K562 (cell line): ENCODE data around the gene GLRA1. TPM values are rescaled to one million over a fixed set of nuclear protein-coding genes. Genes with fewer than 3 reads are reported as not detected.

Source experiments
- ATAC-seq: fragments of 200-7000 bp; cut with Tn5 transposase; 3 replicates; pipeline ENCODE4 v1.9.1; 2020; ENCODE audit warnings: moderate library complexity
- BruUV-seq: library from RNA; stranded (reverse); fragments of 400-500 nt; replicated peaks from 2 replicates; lab custom pipeline; 2021; lab: Mats Ljungman, UMichigan
- CTCF ChIA-PET: fragments of 300-600 bp; formaldehyde crosslinking; extraction: SDS; loops from one replicate; lab custom pipeline; 2021; ENCODE audit warnings: low intra/inter-chr PET ratio; lab: Yijun Ruan, JAX
- POLR2A ChIA-PET: fragments of 300-600, 350-650 bp; sonication (Branson Sonifier 250); formaldehyde crosslinking; extraction: SDS; loops from one replicate; lab custom pipeline; 2021; ENCODE audit warnings: antibody characterized with exemption, inconsistent platforms; lab: Yijun Ruan, JAX
- DNase-seq, 4 experiments: peaks; one replicate each; pipeline versions ENCODE4 v3.0.0 to v3.0.0-alpha.2; 2011 to 2018; ENCODE audit warnings: low spot score in 3 of 4, mixed read lengths in 3 of 4; ENCODE audit errors: extremely low read depth in 1 of 4
- FAIRE-seq: peaks from 2 replicates; lab custom pipeline; 2011; peaks lifted over from hg19 to GRCh38; lab: Jason Lieb, UNC
- H2AFZ ChIP-seq: 2 replicates; pipeline ENCODE4 v1.6.0; 2011; ENCODE audit warnings: low read depth, low read length, control low read depth, inconsistent platforms
- H3K27ac ChIP-seq: fragments of 200-600 bp; 3 replicates; pipeline ENCODE4 v1.8.0; 2011; ENCODE audit warnings: low read depth, mild to moderate bottlenecking, control low read depth, inconsistent platforms, low read length, moderate library complexity, mixed read lengths; ENCODE audit errors: extremely low read depth
- H3K27me3 ChIP-seq, 2 experiments: fragments of 300-600 bp in 1 of 2; 2 replicates in 1 of 2; 3 replicates in 1 of 2; pipeline versions ENCODE4 v1.6.0 to v1.8.0; 2011; ENCODE audit warnings: inconsistent platforms in 2 of 2, low read length in 2 of 2, mild to moderate bottlenecking in 1 of 2, mixed read lengths in 1 of 2, moderate library complexity in 1 of 2; ENCODE audit not compliant: control insufficient read depth in 2 of 2, insufficient read depth in 2 of 2
- H3K36me3 ChIP-seq: fragments of 300-600 bp; 3 replicates; pipeline ENCODE4 v1.8.0; 2011; ENCODE audit warnings: mild to moderate bottlenecking, low read length, inconsistent platforms; ENCODE audit not compliant: control insufficient read depth, insufficient read depth
- H3K4me1 ChIP-seq, 2 experiments: fragments of 200-600 bp in 1 of 2; replicated peaks in 1 of 2; 2 replicates in 1 of 2; 3 replicates in 1 of 2; pipeline versions ENCODE4 v1.5.1 to v1.8.0; 2011; ENCODE audit warnings: inconsistent platforms in 2 of 2, low read length in 2 of 2, mild to moderate bottlenecking in 1 of 2, mixed read lengths in 1 of 2, moderate library complexity in 1 of 2; ENCODE audit not compliant: control insufficient read depth in 2 of 2, insufficient read depth in 2 of 2
- H3K4me2 ChIP-seq: 2 replicates; pipeline ENCODE4 v1.6.1; 2011; ENCODE audit warnings: low read length, control low read depth, inconsistent platforms, mixed read lengths; ENCODE audit not compliant: insufficient read depth
- H3K4me3 ChIP-seq: fragments of 200-600 bp; sonication (generic), shearing (Covaris generic); 2 replicates; pipeline ENCODE4 v1.5.1; 2016; ENCODE audit warnings: control low read depth, inconsistent platforms
- H3K79me2 ChIP-seq: fragments of 200-600 bp; 3 replicates; pipeline ENCODE4 v1.8.0; 2011; ENCODE audit warnings: low read length, inconsistent platforms; ENCODE audit not compliant: control insufficient read depth, insufficient read depth
- H3K9ac ChIP-seq, 2 experiments: 2 replicates each; pipeline versions ENCODE4 v1.6.0 to v1.6.1; 2011; ENCODE audit warnings: low read depth in 2 of 2, low read length in 2 of 2, control low read depth in 1 of 2, inconsistent platforms in 1 of 2, mild to moderate bottlenecking in 1 of 2, mixed read lengths in 1 of 2; ENCODE audit not compliant: insufficient read depth in 1 of 2
- H3K9me1 ChIP-seq: one replicate; pipeline ENCODE4 v1.6.0; 2011; ENCODE audit warnings: inconsistent platforms, mild to moderate bottlenecking, low read length, moderate library complexity; ENCODE audit not compliant: control insufficient read depth, insufficient read depth
- H3K9me3 ChIP-seq: replicated peaks from 2 replicates; pipeline ENCODE4 v1.5.1; 2011; ENCODE audit warnings: low read depth, low read length, inconsistent platforms; ENCODE audit not compliant: control insufficient read depth, insufficient read depth
- H4K20me1 ChIP-seq: replicated peaks from 2 replicates; pipeline ENCODE4 v1.6.1; 2011; ENCODE audit warnings: low read length, inconsistent platforms, mixed read lengths; ENCODE audit not compliant: control insufficient read depth, insufficient read depth
- ARID1B ChIP-seq: fragments of 450-650 bp; IDR thresholded peaks from 2 replicates; pipeline ENCODE4 v1.6.1; 2016; ENCODE audit warnings: antibody characterized with exemption, mild to moderate bottlenecking, inconsistent platforms
- C11orf30 ChIP-seq: fragments of 450-650 bp; IDR thresholded peaks from 2 replicates; pipeline ENCODE4 v1.6.1; 2016; ENCODE audit warnings: low read depth, mild to moderate bottlenecking
- MCM7 ChIP-seq, 2 experiments: fragments of 450-650 bp; IDR thresholded peaks; 2 replicates each; pipeline ENCODE4 v1.6.1; 2016 to 2018
- PHF20 ChIP-seq: fragments of 450-650 bp; IDR thresholded peaks from 2 replicates; pipeline ENCODE4 v1.6.1; 2018; ENCODE audit not compliant: partially characterized antibody
- SAFB ChIP-seq: fragments of 200-400 bp; formaldehyde crosslinking; IDR thresholded peaks from 2 replicates; pipeline ENCODE4 v1.6.1; 2017; ENCODE audit warnings: low read depth, low read length, borderline replicate concordance
- ZBTB49 ChIP-seq: sonication (generic); formaldehyde crosslinking; IDR thresholded peaks from 2 replicates; pipeline ENCODE4 v1.8.0; 2022; ENCODE audit warnings: missing genetic modification reagents, mild to moderate bottlenecking, borderline replicate concordance
- WGBS: fragments of 100-300 bp; shearing (Covaris generic); methylation state at CpG from one replicate; pipeline ENCODE4 v1.1.6; 2016; ENCODE audit warnings: low coverage, mixed read lengths; ENCODE audit not compliant: insufficient coverage; ENCODE audit errors: missing lambda C conversion rate; 5-methylcytosine and 5-hydroxymethylcytosine counted together
- in situ Hi-C: fragments of 300-500 bp; cut with MboI; formaldehyde crosslinking; loops from 4 replicates; pipeline ENCODE4 v1.15.0; 2018; ENCODE audit warnings: inconsistent platforms, mixed read lengths
- intact Hi-C: fragments of 100-400 bp; cut with micrococcal nuclease; formaldehyde crosslinking; loops from 2 replicates; pipeline ENCODE4 v1.14.2; 2022
- polyA plus RNA-seq, 8 experiments: library from polyadenylated mRNA; depleted of rRNA in 4 of 8; stranded (reverse) in 5 of 8; unstranded in 3 of 8; fragments of >200 nt; fragmentation: Nextera tagmentation in 2 of 8; fragmentation: Illumina TruSeq in 1 of 8; extraction: Ambion mirVana in 2 of 8; extraction: Trizol in 1 of 8; gene quantifications; 2 replicates each; pipeline versions ENCODE4 v1.2.1 to v1.2.3, GENCODE V29; 2011 to 2014; ENCODE audit warnings: inconsistent platforms in 1 of 8, missing spikeins in 1 of 8
- total RNA-seq, 7 experiments: library from RNA; depleted of rRNA in 6 of 7; stranded (reverse); fragments of >200 nt in 6 of 7; fragmentation: Illumina TruSeq in 2 of 7; extraction: Trizol in 2 of 7; gene quantifications; 2 replicates each; pipeline versions ENCODE4 v1.2.1 to v1.2.3, GENCODE V29; 2011 to 2021; ENCODE audit warnings: low replicate concordance in 1 of 7

The GLRA1 gene
- total and polyA plus RNA-seq, 9 of the 15 experiments (the other 6 are each of a cell fraction or from before 2014, with no cell fraction given) = not detected

GRCh38 chr5:151862811-151863472, 61.7 kb downstream of the GLRA1 start:
- Histone ChIP-seq H3K4me3 (no peak overlapping the region), H3K9me1 (no peaks in the 10 kb centered on the region), H3K9ac (no peak overlapping the region), H3K27ac (no peak overlapping the region), H3K4me2 (no peak overlapping the region), H3K79me2 (no peaks in the 10 kb centered on the region), H3K36me3 (no peaks in the 10 kb centered on the region), H3K4me1 (no peaks in the 10 kb centered on the region), H4K20me1 (no peaks in the 10 kb centered on the region; the same call in 1 of the 2 replicates), H3K9me3 (no peaks in the 10 kb centered on the region), H3K27me3 (no peaks in the 10 kb centered on the region; a peak in 1 of 5 replicates), H2AFZ (no peak overlapping the region)
- POLR2A ChIA-PET = no interaction called here
- BruUV-seq = no TSS peak
- CTCF ChIA-PET = no interaction called here
- TF ChIP-seq ZBTB49 (CRISPR knock-in tag) (no peak), PHF20 (no peak), SAFB (no peak), C11orf30 (no peak), ARID1B (no peak), MCM7 (IDR thresholded peaks at IDR 0.05) (no peak)
- in situ Hi-C loops (no loop called here), intact Hi-C loops (no loop called here)
- DNase-seq = no peak
- ATAC-seq = no peak
- no peak for FAIRE-seq
- 4% methylated on average over 2 of the region's 2 CpGs for WGBS
